SKM-1 treated with dmso at 0.1 percent for 144 hours (cell line): ENCODE results near the gene DOK3.

Experiments used
- DNase-seq: peaks from one replicate; lab custom pipeline; 2025; ENCODE audit not compliant: unreplicated experiment; lab: John Stamatoyannopoulos, UW

Gene DOK3

DNA sequence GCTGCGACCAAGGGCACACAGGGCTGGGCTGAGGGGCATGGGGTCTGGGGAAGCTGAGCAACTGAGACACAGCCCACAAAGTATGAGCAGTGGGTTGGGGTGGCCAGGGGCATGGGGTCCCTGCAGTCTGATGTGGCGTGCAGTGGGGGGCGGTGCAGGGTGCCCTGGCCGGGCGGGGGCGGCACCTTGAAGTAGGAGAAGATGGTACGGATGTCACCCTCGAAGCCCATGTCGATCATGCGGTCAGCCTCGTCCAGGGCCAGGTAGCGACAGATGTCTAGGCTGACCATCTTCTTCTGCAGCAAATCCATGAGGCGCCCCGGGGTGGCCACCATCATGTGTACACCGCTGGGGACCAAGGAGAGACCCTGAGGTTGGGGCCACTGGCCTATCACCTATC is 3.9 kb upstream of the DOK3 start:
- no peak for DNase-seq

DNA sequence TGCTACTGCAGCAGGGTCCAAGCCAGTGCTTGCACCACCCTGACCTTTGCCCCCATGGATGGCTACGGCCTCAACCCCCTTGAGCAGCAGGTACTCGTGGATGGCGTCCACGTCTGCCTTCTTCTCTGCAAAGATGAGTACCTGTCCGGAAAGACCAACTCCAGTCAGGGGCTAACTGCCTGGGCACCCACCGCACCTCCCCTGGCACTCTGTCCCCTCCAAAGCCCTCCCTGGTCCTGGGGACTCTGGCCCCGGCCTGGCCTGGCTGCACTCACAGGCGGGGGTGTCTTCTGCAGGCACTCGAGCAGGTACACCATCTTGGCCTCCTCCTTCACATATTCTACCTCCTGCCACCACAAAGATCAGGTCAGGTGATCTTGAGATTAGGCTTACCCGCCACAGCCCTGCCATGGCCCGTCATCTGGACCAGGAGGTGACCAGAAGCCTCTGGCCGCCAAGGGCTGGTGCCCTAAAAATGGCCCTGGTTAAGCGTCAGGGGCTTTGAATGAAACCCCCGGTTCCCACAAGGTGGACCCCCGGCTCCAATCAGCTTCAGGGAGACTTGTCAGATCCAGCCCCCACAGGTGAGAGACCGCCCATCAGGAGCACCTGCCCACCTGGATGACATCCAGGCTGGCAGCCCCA is 3.2 kb upstream of the DOK3 start:
- no peak for DNase-seq

DNA sequence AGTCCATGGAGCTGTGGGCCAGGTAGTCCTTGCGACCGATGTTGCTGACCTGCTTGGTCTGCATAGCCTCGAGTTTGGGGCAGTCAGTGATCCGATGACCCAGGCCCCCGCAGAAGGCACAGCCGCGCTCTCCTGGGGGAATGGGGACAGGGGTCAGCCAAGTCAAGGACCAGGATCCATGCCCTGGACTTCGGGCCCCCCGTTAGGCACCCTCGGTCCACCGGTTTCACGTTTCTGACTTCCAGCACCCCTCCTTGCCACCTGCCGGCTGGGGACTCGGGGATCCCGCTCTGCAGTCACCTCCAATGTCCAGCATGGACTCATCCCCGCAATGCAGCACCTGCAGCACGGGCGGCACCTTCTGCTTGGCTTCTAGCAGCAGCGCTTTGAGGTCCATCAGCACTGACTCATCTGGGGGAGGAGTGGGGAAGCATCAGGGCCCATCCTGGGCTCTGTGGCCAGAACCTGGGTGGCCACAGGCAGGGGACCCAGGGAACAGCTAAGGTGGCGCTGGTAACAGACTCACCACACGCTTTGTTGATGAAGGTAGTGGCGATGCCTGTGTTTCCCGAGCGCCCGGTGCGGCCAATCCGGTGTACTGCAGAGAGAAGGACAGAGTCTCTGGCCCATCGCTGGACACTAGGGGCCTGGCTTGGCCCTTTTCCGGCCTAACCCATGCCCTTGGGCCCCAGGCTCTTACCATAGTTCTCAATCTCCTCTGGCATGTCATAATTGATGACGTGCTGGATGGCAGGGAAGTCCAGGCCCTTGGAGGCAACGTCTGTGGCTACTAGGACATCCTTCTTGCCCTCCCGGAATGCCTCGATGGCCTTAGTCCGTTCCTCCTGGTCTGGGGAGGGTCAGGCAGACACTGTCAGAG is 2.4 kb upstream of the DOK3 start:
- no peak for DNase-seq

DNA sequence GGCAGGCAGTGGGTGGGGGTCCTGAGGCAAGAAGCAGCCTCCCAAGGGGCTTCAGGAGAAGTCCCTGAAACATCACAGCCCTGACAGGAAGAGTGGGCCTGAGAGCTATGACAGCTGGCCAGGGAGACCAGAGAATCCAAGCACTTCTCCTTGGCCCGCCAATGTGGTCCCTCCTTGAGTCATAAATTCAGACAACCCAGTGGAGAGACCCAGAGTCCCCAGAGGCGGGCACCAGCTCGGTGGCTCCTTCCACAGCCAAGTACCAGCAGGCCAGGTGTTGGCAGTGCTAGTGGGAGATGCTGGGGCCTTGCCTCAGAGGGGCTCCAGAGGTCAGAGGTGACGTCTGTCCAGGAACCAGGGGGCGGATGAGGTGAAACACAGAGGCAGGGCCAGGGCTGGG is 1.6 kb upstream of the DOK3 start:
- DNase-seq, result no peak

DNA sequence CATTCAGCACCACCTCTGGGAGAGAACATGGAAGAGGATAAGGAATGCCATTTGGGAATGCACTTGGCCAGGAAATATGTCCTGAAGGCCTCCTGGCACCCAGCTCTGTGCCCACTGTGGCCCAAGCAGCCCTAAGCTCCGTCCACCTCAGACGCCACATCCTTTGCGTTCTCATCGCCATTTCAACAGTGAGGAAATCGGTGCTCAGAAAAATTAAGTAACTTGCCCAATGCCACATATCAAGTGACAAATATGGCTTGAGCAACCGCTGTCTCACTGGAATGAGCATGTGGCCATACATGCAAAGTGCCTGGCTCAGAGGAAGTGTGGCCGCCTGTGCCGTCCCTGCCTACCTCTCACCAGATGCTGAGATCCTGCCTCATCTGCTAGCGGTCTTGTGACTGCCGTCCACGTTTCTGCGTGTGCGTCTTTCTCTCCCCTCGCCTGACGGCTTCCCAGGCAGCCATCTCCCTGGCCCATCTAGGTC is 984 bp upstream of the DOK3 start:
- DNase-seq, result peak; percentile 95

DNA sequence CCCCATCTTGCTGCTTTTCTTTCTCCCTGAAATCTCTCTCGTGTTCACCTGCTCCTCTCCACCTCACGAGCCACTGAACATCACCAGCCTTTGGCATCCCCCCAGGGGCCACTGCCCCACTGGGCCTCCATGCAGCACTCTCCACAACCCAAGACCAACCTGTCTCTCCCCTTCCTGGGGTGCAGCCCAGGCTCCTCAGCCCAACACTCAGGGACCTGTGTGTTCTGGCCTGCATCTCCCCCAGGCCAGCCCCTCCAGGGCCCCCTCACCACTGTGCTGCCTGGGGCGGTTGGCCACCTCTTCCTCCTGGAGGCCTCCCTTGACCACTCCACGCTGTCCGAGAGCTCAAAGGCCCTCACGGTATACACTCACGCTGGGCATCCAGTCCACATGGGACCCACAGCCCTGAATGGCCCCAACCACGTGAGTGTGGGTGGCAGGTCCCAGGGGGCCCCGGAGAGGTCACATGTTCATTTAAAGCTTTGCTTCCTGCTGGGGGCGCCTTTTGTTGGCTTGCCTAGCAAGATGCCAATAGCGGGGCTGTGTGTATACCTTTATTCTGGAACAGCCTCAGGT is 453 bp upstream of the DOK3 start:
- no peak for DNase-seq

DNA sequence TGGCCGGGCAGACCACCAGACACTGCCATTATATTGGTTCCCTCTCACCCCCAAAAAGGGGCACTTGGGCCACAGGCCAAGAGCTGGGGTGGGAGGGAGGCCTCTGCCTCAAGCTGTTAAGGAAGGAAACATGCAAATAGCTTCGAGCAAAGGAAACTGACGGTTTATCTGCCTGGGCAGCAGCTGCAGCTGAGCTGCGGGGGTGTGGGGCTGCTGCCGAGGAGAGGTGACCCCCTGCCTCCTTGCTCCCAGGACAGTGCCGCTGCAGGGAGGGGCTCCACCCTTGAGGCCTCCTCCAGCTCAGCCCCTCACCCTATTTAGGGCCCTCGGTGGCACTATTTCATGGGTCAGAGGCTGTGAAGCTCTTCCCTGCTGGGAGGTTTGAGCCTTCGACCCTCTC is 789 bp downstream of the DOK3 start:
- no peak for DNase-seq

DNA sequence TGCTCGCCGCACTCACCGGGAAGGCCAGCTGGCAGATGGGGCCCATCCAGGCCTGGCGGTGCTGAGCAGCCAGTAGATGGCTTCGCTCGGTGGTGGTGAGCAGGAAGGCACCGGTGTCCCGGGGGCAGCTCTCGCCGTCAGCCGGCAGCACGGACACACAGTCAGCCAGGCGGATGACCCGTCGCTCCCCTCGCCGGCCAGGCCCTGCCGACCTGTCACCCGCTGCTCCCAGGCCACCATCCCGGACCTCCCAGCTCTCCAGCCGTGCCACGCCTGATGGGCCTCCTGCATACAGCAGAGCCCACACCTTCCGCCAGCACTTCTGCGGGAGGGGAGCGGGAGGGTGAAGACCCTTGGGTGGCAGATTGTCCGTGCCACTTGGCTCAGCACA is 1.4 kb downstream of the DOK3 start:
- no peak for DNase-seq

DNA sequence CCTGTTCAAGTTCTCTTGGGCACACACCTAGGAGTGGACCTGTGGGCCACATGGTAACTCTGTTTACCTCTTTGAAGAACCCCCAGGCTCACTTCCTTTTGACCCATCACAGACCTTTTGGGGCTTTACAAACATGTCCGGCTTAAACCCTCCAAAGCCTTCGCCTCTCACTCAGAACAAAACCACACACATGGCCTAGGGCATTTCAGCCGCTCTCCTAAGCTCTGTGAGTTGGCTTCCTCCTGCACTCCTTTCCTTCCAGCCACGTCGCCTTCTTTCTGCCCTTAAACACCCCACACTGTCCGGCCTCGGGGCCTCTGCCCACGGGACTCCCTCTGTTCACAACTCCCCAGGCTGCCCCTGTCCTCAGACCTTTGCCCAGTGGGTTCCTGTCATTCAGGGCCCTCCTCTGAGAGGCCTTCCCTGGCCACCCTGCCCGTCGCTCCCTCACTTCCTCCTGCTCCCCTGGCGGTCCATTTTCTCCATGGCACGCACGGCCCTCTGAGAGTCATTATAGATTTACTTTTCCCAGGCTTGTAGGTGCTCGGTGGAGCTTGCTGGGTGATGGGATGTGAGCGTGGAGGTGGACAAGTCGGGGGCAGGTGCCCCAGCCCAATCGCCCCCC is 1.9 kb downstream of the DOK3 start:
- DNase-seq, result no peak

DNA sequence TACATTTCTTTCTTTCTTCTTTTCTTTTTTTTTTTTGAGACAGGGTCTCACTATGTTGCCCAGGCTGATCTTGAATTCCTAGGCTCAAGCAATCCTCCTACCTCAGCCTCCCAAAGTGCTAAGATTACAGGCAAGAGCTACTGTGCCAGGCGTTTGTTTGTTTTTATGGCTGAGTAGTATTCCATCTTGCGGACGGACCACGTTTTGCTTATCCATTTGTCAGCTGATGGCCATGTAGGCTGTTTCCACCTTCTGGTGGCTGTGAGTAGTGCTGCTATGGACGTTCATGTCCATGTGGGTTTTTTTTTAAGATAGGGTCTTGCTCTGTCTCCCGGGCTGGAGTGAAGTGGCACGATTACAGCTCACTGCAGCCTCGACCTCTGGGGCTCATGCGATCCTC is 2.5 kb downstream of the DOK3 start:
- DNase-seq, result peak; percentile 17

DNA sequence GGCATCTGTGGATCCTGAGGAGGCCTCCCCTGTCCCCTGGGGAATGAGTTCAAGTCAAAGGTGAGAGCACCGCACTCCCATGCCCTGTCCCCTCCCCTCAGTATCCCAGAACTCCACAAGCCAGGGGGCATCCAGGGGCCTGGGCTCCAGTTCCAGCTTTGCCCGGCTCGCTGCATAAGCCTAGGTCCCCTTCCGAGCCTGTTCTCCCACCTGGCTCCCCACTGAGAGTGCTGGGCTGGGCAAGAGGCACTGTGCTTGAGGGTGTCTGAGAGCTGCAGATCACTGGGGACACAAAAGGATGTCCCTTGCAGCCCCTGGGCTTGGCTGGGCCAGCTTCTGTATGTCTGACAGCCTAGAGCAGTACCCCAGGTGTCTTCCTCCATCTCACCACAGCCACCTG is 4.6 kb downstream of the DOK3 start:
- DNase-seq, result no peak

DNA sequence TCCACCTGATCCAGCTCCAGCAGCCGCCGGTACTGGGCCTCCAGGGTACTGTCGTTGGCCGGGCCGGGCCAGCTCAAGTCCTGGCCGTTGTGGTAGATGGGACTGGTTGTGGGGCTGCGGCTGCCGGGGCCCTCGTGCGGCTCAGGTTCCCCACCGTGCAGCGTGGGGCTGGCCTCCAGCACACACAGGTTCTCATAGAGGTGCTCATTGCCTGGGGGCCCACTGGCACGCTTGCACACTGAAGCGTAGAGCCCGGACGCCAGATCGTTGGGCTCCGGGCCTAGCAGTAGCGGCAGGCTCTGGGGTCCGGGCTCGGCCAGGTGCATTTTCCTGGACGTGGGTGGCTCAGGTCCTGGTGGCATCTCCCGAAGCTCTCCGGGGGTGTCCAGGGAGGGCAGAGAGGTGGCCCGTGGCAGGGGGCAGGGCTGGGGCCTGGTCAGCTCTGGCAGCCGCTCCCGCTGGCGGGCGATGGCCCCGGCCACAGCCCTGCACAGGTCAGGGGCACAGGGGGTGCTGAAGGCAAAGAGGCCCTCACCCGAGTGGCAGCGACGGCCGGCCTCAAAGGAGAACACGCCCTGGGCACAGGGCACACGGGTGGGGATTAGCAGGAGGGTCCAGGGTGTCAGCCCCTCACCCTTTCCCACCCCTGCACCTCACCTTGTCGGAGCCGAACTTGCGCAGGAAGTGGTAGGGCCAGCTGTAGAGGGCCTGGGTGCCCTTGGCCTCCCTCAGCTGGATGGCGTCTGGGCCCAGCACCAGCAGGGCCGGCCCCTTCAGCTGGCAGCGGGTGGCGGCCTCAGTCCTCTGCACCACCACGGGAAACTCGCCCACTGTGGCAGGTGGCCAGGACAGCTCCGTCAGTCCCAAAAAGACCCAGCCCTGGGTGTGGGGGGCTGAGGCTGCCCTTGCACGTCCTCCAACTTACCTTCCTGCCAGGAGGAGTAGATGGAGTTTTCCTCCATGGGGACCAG is 5.3 kb downstream of the DOK3 start:
- DNase-seq, result no peak

DNA sequence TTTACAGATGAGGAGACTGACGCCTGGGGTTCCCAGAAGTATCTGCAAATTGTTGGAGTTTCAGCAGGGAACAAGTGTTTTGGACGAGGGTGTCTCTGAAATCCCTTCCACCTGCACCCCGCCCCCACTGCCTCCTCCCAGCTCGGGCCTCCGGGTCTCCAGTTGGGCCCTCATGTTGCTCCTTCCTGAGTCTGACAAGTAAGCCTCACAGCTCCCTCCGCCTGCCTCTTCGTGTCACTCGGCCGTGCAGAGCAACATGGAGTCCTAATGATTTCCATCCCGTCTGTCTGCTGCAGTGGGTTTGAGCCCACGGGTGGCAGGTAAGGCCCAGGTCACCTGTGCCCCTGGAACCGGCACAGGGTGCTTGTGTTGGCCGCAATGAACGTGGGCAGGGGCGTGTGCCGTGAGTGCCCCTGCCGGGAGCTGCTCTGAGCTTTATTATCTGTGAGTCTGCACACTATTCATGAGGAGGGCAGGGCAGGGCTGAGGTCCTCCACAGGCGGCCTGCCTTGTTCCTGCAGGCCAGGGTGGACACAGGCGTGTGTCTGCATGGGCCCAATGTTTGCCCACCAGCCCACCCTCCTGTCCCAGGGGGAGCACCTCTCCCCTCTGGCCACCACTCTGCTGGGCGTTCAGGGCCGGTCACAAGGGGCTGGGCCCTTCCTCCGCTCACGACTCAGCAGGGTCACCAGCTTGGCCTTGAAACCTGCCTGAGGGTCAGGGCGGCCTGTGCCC is 6.1 kb downstream of the DOK3 start:
- no peak for DNase-seq

DNA sequence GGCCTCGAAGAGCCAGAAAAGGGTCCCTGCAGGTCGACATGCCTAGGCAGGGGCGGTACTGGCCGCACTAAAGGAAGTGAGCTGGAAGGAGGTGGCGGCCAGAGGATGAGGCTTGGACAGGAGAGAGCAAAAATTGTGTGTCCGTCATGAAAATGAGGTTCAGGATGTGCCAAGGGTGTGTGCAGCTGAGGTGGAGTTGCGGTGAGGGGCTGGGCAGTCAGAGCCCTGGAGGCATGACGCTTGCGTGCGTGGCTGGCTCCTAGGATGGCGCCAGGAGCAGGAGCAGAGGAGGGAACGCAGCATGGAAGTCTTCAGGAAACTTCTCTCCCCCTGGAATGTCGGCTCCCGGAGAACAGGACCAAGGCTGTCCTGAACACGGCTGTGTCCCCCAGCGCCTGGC is 6.7 kb downstream of the DOK3 start:
- DNase-seq, result no peak

DNA sequence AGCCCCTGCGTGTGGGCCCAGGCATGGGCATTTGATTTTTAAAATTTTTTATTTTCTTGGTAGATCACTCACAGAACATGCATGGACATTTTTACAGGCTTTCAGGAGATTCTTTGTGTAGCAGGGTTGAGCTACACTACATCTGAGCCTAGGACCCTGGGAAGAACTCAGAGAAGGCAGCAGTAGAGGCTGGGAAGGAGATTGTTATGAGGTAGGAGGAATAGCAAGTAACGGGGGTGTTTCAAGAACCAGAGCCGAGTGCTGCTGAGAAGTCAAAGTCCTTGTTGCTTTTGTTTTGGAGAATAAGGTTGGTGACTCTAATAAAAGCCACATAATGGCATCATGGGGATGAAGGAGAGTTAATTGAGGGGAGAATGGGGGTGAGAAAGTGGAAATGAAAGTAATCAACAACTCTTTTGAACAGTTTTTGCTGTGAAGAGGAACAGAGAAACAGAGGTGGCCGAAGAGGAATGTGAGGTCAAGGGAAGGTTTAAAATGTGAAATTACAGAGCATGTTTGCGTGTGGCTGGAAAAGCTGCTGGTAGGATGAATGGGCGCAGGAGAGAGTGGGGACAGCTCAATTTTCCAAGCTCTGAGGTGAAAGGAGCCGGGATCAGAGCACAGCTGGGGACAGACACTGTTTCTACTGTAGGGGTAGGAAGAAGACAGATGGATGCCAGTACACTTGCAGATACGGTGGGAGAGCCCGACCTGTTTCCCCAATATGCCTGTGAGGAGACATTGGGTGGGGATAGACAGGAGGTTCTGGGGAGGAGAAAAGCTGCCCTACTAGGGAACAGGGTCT is 7.5 kb downstream of the DOK3 start:
- DNase-seq, result no peak

DNA sequence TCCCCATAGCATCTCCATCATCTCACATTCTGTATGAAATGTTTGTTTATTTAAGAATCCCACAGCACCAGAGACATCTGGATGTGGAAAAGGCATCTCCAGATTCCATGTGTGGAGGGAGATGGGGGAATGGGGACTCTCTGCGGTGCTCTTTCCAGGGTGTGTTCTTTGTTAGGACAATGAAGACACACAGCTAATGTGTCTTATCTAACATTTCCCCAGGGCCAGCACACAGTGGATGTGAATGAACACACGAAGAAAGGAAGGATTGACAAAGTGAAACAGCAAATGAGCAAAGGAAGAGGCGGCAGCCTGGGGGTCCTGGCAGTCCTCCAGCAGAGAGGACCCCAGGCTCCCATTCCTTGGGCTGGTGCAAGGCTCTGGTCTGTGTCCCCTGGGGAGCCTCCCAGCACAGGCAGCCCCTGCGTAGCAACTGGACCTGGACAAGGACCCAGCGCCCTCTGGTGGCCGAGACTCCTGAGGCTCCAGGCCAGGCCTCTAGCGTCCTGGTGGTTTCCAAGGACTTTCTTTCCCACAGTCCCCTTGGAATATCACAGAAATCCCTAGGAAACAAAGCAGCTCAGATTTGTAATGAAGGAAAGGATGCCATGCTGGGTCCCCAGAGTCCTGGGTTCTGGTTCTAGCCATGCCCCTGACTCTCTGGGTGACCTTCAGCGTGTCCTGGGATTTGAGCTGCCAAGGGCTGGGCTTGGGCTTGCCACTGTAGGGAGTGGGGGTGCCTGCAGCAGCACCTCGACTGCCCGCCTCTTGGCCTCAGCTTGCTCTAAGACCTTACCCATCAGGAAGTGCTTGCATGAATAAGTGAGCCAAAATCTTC is 8.7 kb downstream of the DOK3 start:
- DNase-seq, result peak; percentile 73

DNA sequence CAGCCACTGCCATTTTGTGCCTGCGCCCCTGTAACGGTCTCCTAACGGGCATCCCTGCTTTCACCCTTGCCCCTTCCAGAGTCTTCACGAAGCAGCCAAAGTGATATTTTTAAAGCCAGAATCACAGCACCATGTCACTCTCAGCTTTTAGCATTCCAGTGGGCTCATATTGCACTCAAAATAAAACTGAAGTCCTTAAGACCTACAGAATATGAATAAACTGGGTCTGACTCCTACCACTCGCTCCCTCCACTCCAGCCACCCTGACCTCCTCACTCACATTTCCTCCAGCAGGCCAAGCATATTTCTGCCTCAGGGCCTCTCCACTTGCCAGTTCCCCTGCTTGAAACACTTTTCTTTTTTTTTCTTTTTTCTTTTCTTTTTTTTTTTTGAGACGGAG is 9.8 kb downstream of the DOK3 start:
- no peak for DNase-seq
